HepG2 (cell line): Measurements from ENCODE around the gene SLC2A10. TPM values are rescaled to one million over a fixed set of nuclear protein-coding genes. Genes with fewer than 3 reads are reported as not detected.

Experiments
- AHDC1 ChIP-seq: sonication (generic); formaldehyde crosslinking; IDR thresholded peaks from 2 replicates; pipeline ENCODE4 v1.5.1; 2020; ENCODE audit warnings: mild to moderate bottlenecking, missing genetic modification reagents, borderline replicate concordance
- ATF5 ChIP-seq: sonication (generic); formaldehyde crosslinking; IDR thresholded peaks from 2 replicates; pipeline ENCODE4 v1.4.0; 2020; ENCODE audit warnings: mild to moderate bottlenecking, low read depth, missing genetic modification reagents
- ATF6 ChIP-seq: sonication (generic); formaldehyde crosslinking; conservative IDR thresholded peaks from 2 replicates; pipeline ENCODE4 v1.4.0; 2020; ENCODE audit warnings: missing genetic modification reagents
- HNF4G ChIP-seq, 2 experiments: sonication (generic) in 1 of 2; formaldehyde crosslinking in 1 of 2; IDR thresholded peaks; 2 replicates each; pipeline versions ENCODE4 v1.4.0 to v1.6.1; 2011 to 2020; ENCODE audit warnings: borderline replicate concordance in 2 of 2, low read depth in 2 of 2, mild to moderate bottlenecking in 2 of 2, low read length in 1 of 2, missing genetic modification reagents in 1 of 2, moderate library complexity in 1 of 2
- KAT7 ChIP-seq: IDR thresholded peaks from 2 replicates; pipeline ENCODE4 v1.6.1; 2018; ENCODE audit warnings: borderline replicate concordance, missing compliant biosample characterization
- MIXL1 ChIP-seq: IDR thresholded peaks from 2 replicates; pipeline ENCODE4 v1.6.1; 2016
- POLR2A ChIP-seq, 2 experiments: IDR thresholded peaks; 2 replicates each; pipeline ENCODE4 v1.6.1; 2011; ENCODE audit warnings: low read depth in 2 of 2, low read length in 2 of 2, mild to moderate bottlenecking in 1 of 2, moderate library complexity in 1 of 2; ENCODE audit not compliant: insufficient read depth in 1 of 2
- RELA ChIP-seq: sonication (generic); formaldehyde crosslinking; IDR thresholded peaks from 2 replicates; pipeline ENCODE4 v1.4.0; 2020; ENCODE audit warnings: missing genetic modification reagents
- TIGD3 ChIP-seq: sonication (generic); formaldehyde crosslinking; IDR thresholded peaks from 2 replicates; pipeline ENCODE4 v1.5.1; 2020; ENCODE audit warnings: mild to moderate bottlenecking, missing genetic modification reagents, borderline replicate concordance
- TMF1 ChIP-seq: sonication (generic); formaldehyde crosslinking; IDR thresholded peaks from 2 replicates; pipeline ENCODE4 v1.8.1; 2022; ENCODE audit warnings: low read depth, missing genetic modification reagents
- ZNF136 ChIP-seq: sonication (generic); formaldehyde crosslinking; IDR thresholded peaks from 2 replicates; pipeline ENCODE4 v1.8.1; 2022; ENCODE audit warnings: low read depth, mild to moderate bottlenecking, moderate library complexity, missing genetic modification reagents
- ZNF160 ChIP-seq: sonication (generic); formaldehyde crosslinking; IDR thresholded peaks from 2 replicates; pipeline ENCODE4 v1.8.0; 2022; ENCODE audit warnings: mild to moderate bottlenecking, inconsistent platforms, missing genetic modification reagents
- ZNF7 ChIP-seq: IDR thresholded peaks from 2 replicates; pipeline ENCODE4 v1.6.1; 2016; ENCODE audit warnings: missing biosample characterization, missing genetic modification reagents
- ZNF740 ChIP-seq: sonication (generic); formaldehyde crosslinking; IDR thresholded peaks from 2 replicates; pipeline ENCODE4 v1.4.0; 2020; ENCODE audit warnings: missing genetic modification reagents
- ZSCAN20 ChIP-seq: sonication (generic); formaldehyde crosslinking; IDR thresholded peaks from 2 replicates; pipeline ENCODE4 v1.4.0; 2020; ENCODE audit warnings: missing genetic modification reagents, mild to moderate bottlenecking, borderline replicate concordance
- ZSCAN25 ChIP-seq: sonication (generic); formaldehyde crosslinking; IDR thresholded peaks from 2 replicates; pipeline ENCODE4 v1.8.0; 2022; ENCODE audit warnings: mild to moderate bottlenecking, missing genetic modification reagents
- ZXDC ChIP-seq: sonication (generic); formaldehyde crosslinking; IDR thresholded peaks from 2 replicates; pipeline ENCODE4 v1.5.0; 2020; ENCODE audit warnings: mild to moderate bottlenecking, missing genetic modification reagents
- polyA plus RNA-seq, 8 experiments: library from polyadenylated mRNA; depleted of rRNA in 3 of 8; stranded (reverse) in 7 of 8; unstranded in 1 of 8; fragments of >200 nt; fragmentation: Illumina TruSeq in 4 of 8; extraction: Trizol in 4 of 8; gene quantifications; 2 replicates each; pipeline versions ENCODE4 v1.2.1 to v1.2.3, GENCODE V29; 2011 to 2016; ENCODE audit warnings: low read depth in 4 of 8, missing spikeins in 1 of 8, mixed read lengths in 1 of 8; ENCODE audit not compliant: insufficient read depth in 1 of 8
- total RNA-seq, 5 experiments: library from RNA; depleted of rRNA; stranded (reverse); fragments of >200 nt; fragmentation: Illumina TruSeq; extraction: Trizol; gene quantifications; 2 replicates each; pipeline ENCODE4 v1.2.3, GENCODE V29; 2016; ENCODE audit warnings: low read depth in 1 of 5

Gene SLC2A10
- total and polyA plus RNA-seq, 2 of the 13 experiments (the other 11 are each of a cell fraction or from before 2014, with no cell fraction given): 16.0 to 18.4 TPM

GRCh38 chr20:46665602-46666001, 43.8 kb upstream of the SLC2A10 start (continued):
- TF ChIP-seq KAT7 (CRISPR knock-in tag): no peak
- no peak for TF ChIP-seq ATF5 (CRISPR knock-in tag)
- TF ChIP-seq ZNF160 (CRISPR knock-in tag): no peak
- TF ChIP-seq MIXL1 (CRISPR knock-in tag): no peak
- TF ChIP-seq HNF4G (IDR thresholded peaks at IDR 0.05; ENCODE audit: borderline replicate concordance, low read depth, low read length): no peak
- TF ChIP-seq HNF4G (CRISPR knock-in tag; IDR thresholded peaks at IDR 0.05; ENCODE audit: borderline replicate concordance, low read depth): no peak
- TF ChIP-seq ZSCAN25 (CRISPR knock-in tag): no peak
- no peak for TF ChIP-seq POLR2A (IDR thresholded peaks at IDR 0.05; ENCODE audit: insufficient read depth in 1 of 2, low read depth in 2 of 2, low read length in 2 of 2)
- TF ChIP-seq ATF6 (CRISPR knock-in tag): no peak
- TF ChIP-seq RELA (CRISPR knock-in tag): no peak
- 0 out of 2 replicates have a peak, but pooled peaks have one; percentile 33 for TF ChIP-seq AHDC1 (CRISPR knock-in tag)
- TF ChIP-seq TIGD3 (CRISPR knock-in tag): no peak
- no peak for TF ChIP-seq TMF1 (CRISPR knock-in tag)
- TF ChIP-seq ZXDC: no peak
- no peak for TF ChIP-seq ZNF740 (CRISPR knock-in tag)
- no peak for TF ChIP-seq ZSCAN20 (CRISPR knock-in tag)
- TF ChIP-seq ZNF136 (CRISPR knock-in tag): no peak
- no peak; the same call in 1 of the 2 replicates for TF ChIP-seq ZNF7 (CRISPR knock-in tag)
